Measurements from ENCODE around the gene TCTN1. TPM values are rescaled to one million over a fixed set of nuclear protein-coding genes. Genes with fewer than 3 reads are reported as not detected.

TCTN1 gene
- total and polyA plus RNA-seq, 2 of the 13 experiments (the other 11 are each of a cell fraction or from before 2014, with no cell fraction given), result 13.6 to 16.0 TPM

- TF ChIP-seq ZBTB21 (CRISPR knock-in tag; IDR thresholded peaks at IDR 0.05), result no peak
- no peak for TF ChIP-seq NFYC (CRISPR knock-in tag; IDR thresholded peaks at IDR 0.05)
- TF ChIP-seq ZNF124 (CRISPR knock-in tag; IDR thresholded peaks at IDR 0.05), result peak; percentile 69; the same call in 1 of the 2 replicates
- TF ChIP-seq MTA3 (CRISPR knock-in tag; IDR thresholded peaks at IDR 0.05), result no peak
- no peak for TF ChIP-seq NR2F6 (IDR thresholded peaks at IDR 0.05)
- TF ChIP-seq NR2F6 (CRISPR knock-in tag; IDR thresholded peaks at IDR 0.05), result no peak
- TF ChIP-seq HIVEP1 (CRISPR knock-in tag; IDR thresholded peaks at IDR 0.05), result no peak
- no peak for TF ChIP-seq ZNF589 (CRISPR knock-in tag; conservative IDR thresholded peaks at IDR 0.05)
- TF ChIP-seq TSC22D2 (CRISPR knock-in tag; IDR thresholded peaks at IDR 0.05; ENCODE audit: borderline replicate concordance), result no peak
- TF ChIP-seq ZNF33B (CRISPR knock-in tag; IDR thresholded peaks at IDR 0.05), result no peak
- TF ChIP-seq NCOA5 (CRISPR knock-in tag; IDR thresholded peaks at IDR 0.05), result no peak
- no peak for TF ChIP-seq PAF1 (CRISPR knock-in tag; IDR thresholded peaks at IDR 0.05)
- TF ChIP-seq NPAS2 (CRISPR knock-in tag; IDR thresholded peaks at IDR 0.05; ENCODE audit: borderline replicate concordance), result no peak
- TF ChIP-seq ZNF292 (CRISPR knock-in tag; IDR thresholded peaks at IDR 0.05; ENCODE audit: borderline replicate concordance, low read depth), result no peak
- no peak for TF ChIP-seq KLF12 (CRISPR knock-in tag; IDR thresholded peaks at IDR 0.05; ENCODE audit: borderline replicate concordance)
- no peak for TF ChIP-seq ZNF703 (CRISPR knock-in tag; IDR thresholded peaks at IDR 0.05; ENCODE audit: borderline replicate concordance)
- TF ChIP-seq USF2 (IDR thresholded peaks at IDR 0.05; ENCODE audit: low read depth, low read length), result 0 out of 2 replicates have a peak, but pooled peaks have one; percentile 4
- no peak for TF ChIP-seq USF2 (CRISPR knock-in tag; IDR thresholded peaks at IDR 0.05; ENCODE audit: borderline replicate concordance)
- TF ChIP-seq THYN1 (CRISPR knock-in tag; IDR thresholded peaks at IDR 0.05; ENCODE audit: borderline replicate concordance, low read depth), result no peak
- no peak for TF ChIP-seq TBX3 (IDR thresholded peaks at IDR 0.05; ENCODE audit: borderline replicate concordance)
- TF ChIP-seq DNMT3B (CRISPR knock-in tag; conservative IDR thresholded peaks at IDR 0.05), result no peak
- TF ChIP-seq ZNF263 (CRISPR knock-in tag; IDR thresholded peaks at IDR 0.05), result peak; percentile 98
- no peak for TF ChIP-seq SNAI1 (CRISPR knock-in tag; IDR thresholded peaks at IDR 0.05; ENCODE audit: borderline replicate concordance)
- TF ChIP-seq ZBTB39 (CRISPR knock-in tag; IDR thresholded peaks at IDR 0.05), result no peak
- TF ChIP-seq ZBTB3 (CRISPR knock-in tag; IDR thresholded peaks at IDR 0.05; ENCODE audit: borderline replicate concordance, low read depth), result no peak
Measured at GRCh38 chr12:110698171-110698902, 84.4 kb downstream of the TCTN1 start (continued).
